Natural killer cell treated with Interleukin-12 subunit alpha and Interleukin-12 subunit beta and Interleukin-15 and Interleukin-18, amount 100 ng/mL, for 72 hours (primary cell): ENCODE data around the gene EIF5B. TPM values are rescaled to one million over a fixed set of nuclear protein-coding genes. Genes with fewer than 3 reads are reported as not detected.

ENCODE experiments used
- ATAC-seq, 2 donors: fragments of 150-1000 bp; cut with Tn5 transposase in 1 of 2; sonication (Bioruptor Pico), chemical (Tn5 transposase) in 1 of 2; 2 replicates each; pipeline ENCODE4 v1.10.0; 2021
- DNase-seq: peaks from one replicate; pipeline ENCODE4 v3.0.0; 2022; ENCODE audit warnings: low spot score
- H3K27ac Mint-ChIP-seq, 2 donors: 1 replicate in 1 of 2; 2 replicates in 1 of 2; pipeline ENCODE4 v1.8.0; 2022; ENCODE audit warnings: mixed read lengths in 2 of 2, mild to moderate bottlenecking in 1 of 2, moderate library complexity in 1 of 2
- H3K27me3 Mint-ChIP-seq, 2 donors: 1 replicate in 1 of 2; 2 replicates in 1 of 2; pipeline ENCODE4 v1.8.0; 2022; ENCODE audit warnings: mixed read lengths in 2 of 2
- H3K36me3 Mint-ChIP-seq: one replicate; pipeline ENCODE4 v1.8.0; 2022; ENCODE audit warnings: mixed read lengths
- H3K4me1 Mint-ChIP-seq, 2 donors: 1 replicate in 1 of 2; 2 replicates in 1 of 2; pipeline ENCODE4 v1.8.0; 2022; ENCODE audit warnings: low read depth in 2 of 2, mixed read lengths in 2 of 2, mild to moderate bottlenecking in 1 of 2
- H3K4me3 Mint-ChIP-seq: one replicate; pipeline ENCODE4 v1.8.0; 2022; ENCODE audit warnings: mixed read lengths
- H3K9me3 Mint-ChIP-seq: 2 replicates; pipeline ENCODE4 v1.8.0; 2022; ENCODE audit warnings: mixed read lengths
- total RNA-seq, 2 donors: library from RNA; stranded (reverse); gene quantifications; one replicate each; pipeline ENCODE4 v1.2.3, GENCODE V29; 2022

The EIF5B gene
- total RNA-seq, 2 donors from 2014 or later = 64.7 to 82.6 TPM

DNA sequence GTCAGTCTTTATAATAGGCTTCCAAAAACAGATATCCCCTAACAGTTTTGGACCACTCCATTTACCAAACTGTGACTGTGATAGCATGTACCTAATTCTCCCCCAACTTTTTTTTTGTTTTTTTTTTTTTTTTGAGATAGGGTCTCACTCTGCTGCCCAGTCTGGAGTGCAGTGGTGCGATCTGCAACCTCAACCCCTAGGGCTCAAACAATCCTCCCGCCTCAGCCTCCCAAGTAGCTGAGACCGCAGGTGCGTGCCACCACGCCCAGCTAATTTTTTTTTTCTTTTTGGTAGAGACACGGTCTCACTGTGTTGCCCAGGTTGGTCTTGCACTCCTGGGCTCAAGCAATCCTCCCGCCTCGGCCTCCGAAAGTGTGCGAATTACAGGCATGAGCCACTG, 99.7 kb downstream of the EIF5B start:
- Mint-ChIP-seq H3K9me3 (no peaks in the 10 kb centered on the region), H3K4me1 (no peaks in the 10 kb centered on the region), H3K27me3 (no peaks in the 10 kb centered on the region), H3K4me3 (no peak overlapping the region), H3K36me3 (peaks cover under 1% of the 10 kb centered on the region), H3K27ac (no peak overlapping the region)
- DNase-seq = no peak
- no peak for ATAC-seq

GRCh38 chr2:99439971-99440505, 102.8 kb downstream of the EIF5B start:
- Mint-ChIP-seq H3K9me3 (no peaks in the 10 kb centered on the region), H3K27me3 (no peaks in the 10 kb centered on the region), H3K27ac (no peak overlapping the region), H3K4me1 (peaks cover 0 to 4% of the 10 kb centered on the region in 2 donors), H3K36me3 (no peaks in the 10 kb centered on the region), H3K4me3 (no peak overlapping the region)
- no peak for ATAC-seq
- no peak for DNase-seq

DNA sequence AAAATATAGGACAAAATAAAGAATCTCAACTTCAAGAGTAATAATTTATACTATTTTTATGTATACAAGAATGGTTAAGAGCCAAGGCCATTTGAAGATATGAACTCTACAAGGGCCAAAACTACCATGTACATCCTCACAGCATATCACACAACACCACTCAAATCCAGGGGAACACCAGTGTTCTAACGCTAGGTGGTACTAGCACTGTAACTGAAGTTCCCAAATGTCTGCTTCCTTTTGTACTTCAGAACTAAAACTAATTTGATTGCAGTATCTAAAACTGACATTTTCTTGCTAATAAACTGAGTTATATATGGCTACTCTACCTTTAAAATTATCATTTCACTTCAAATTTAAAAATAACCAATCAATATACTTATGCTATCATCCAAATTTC, 105.6 kb downstream of the EIF5B start:
- Mint-ChIP-seq H3K36me3 (no peaks in the 10 kb centered on the region), H3K27ac (no peak overlapping the region), H3K27me3 (no peaks in the 10 kb centered on the region), H3K9me3 (no peaks in the 10 kb centered on the region), H3K4me1 (peaks cover 0 to 10% of the 10 kb centered on the region in 2 donors), H3K4me3 (no peak overlapping the region)
- ATAC-seq = no peak
- DNase-seq = no peak

GRCh38 chr2:99444222-99444621, 107.0 kb downstream of the EIF5B start:
- DNase-seq = no peak
- Mint-ChIP-seq H3K27me3 (no peaks in the 10 kb centered on the region), H3K9me3 (no peaks in the 10 kb centered on the region), H3K27ac (no peak overlapping the region), H3K4me3 (no peak overlapping the region), H3K4me1 (peaks cover 5 to 10% of the 10 kb centered on the region in 2 donors), H3K36me3 (peaks cover 8% of the 10 kb centered on the region)
- no peak for ATAC-seq

- Mint-ChIP-seq H3K27ac (no peak overlapping the region), H3K27me3 (no peaks in the 10 kb centered on the region), H3K9me3 (no peaks in the 10 kb centered on the region), H3K36me3 (peaks cover 8% of the 10 kb centered on the region), H3K4me3 (no peak overlapping the region), H3K4me1 (peaks cover 5 to 10% of the 10 kb centered on the region in 2 donors)
- ATAC-seq (no peak), DNase-seq (no peak)
Observed at GRCh38 chr2:99445065-99445464, 107.9 kb downstream of the EIF5B start.

DNA sequence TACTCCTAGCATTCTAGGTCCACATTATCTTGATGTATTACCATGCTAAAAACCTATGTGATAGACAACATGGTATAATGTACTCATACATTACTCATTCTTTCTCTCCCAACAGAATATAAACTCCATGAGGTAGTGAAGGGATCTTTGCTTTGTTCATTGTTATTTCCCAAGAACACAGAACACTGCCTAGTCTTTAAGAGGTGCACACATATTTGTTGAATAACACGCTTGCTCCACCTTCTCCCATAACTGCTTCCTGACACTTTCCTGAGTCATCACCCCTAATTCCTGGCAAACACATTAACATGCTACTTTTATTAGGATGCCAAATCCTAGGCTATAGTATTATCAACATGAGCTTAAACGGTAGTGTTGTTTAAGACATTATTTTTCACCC, 111.4 kb downstream of the EIF5B start:
- Mint-ChIP-seq H3K4me3 (no peak overlapping the region), H3K36me3 (peaks cover 17% of the 10 kb centered on the region)

GRCh38 chr2:99450199-99450598, 113.0 kb downstream of the EIF5B start:
- Mint-ChIP-seq H3K4me1 (peaks cover 5% of the 10 kb centered on the region in 2 donors), H3K27me3 (no peaks in the 10 kb centered on the region), H3K36me3 (peaks cover 17% of the 10 kb centered on the region), H3K27ac (no peak overlapping the region), H3K9me3 (no peaks in the 10 kb centered on the region), H3K4me3 (no peak overlapping the region)
- ATAC-seq (no peak), DNase-seq (no peak)

More for the DNA sequence above, 111.4 kb downstream of the EIF5B start:
- H3K9me3 Mint-ChIP-seq = no peaks in the 10 kb centered on the region
- H3K27me3 Mint-ChIP-seq = no peaks in the 10 kb centered on the region
- peaks cover 5 to 10% of the 10 kb centered on the region in 2 donors for H3K4me1 Mint-ChIP-seq
- ATAC-seq (no peak), DNase-seq (no peak)
- no peak overlapping the region for H3K27ac Mint-ChIP-seq

Other genes starting within 250 kb of the EIF5B start
- not detected for gene C2orf15, start 195.7 kb upstream of the EIF5B start, total RNA-seq
- gene TSGA10, start 182.4 kb upstream of the EIF5B start, total RNA-seq = 1 to 10 TPM; 7.9 to 8.6 TPM
- gene LIPT1, start 182.4 kb upstream of the EIF5B start, total RNA-seq = 1 to 10 TPM; 4.2 to 6.7 TPM
- 10 to 100 TPM; 36.1 to 44.2 TPM for gene MITD1, start 156.3 kb upstream of the EIF5B start, total RNA-seq
- 10 to 100 TPM; 19.3 to 22.4 TPM for gene MRPL30, start 156.2 kb upstream of the EIF5B start, total RNA-seq
- gene LYG2, start 81.7 kb upstream of the EIF5B start, total RNA-seq = not detected
- 1 to 10 TPM; 1.8 to 3.0 TPM for gene LYG1, start 36.2 kb upstream of the EIF5B start, total RNA-seq
- gene TXNDC9, start 1.1 kb upstream of the EIF5B start, total RNA-seq = 10 to 100 TPM; 28.9 to 40.1 TPM
- 10 to 100 TPM; 26.7 to 59.5 TPM for gene REV1, start 152.6 kb downstream of the EIF5B start, total RNA-seq